H1 (cell line): Measurements from ENCODE around the gene B3GNT2. TPM values are rescaled to one million over a fixed set of nuclear protein-coding genes. Genes with fewer than 3 reads are reported as not detected.

ENCODE experiments used
- CTCF ChIA-PET: fragments of 300-600 bp; sonication (Branson Sonifier 250); formaldehyde crosslinking; loops from one replicate; lab custom pipeline; 2021; ENCODE audit not compliant: partially characterized antibody; lab: Charles Lee
- POLR2A ChIA-PET: fragments of 300-600 bp; sonication (Branson Sonifier 250); formaldehyde crosslinking; loops from one replicate; lab custom pipeline; 2021; ENCODE audit warnings: inconsistent platforms; ENCODE audit not compliant: partially characterized antibody; lab: Charles Lee
- DNase-seq, 2 experiments: peaks; one replicate each; pipeline versions ENCODE4 v3.0.0 to v3.0.0-alpha.2; 2010 to 2022; ENCODE audit warnings: low spot score in 2 of 2, low read depth in 1 of 2, mixed read lengths in 1 of 2
- FAIRE-seq: peaks from 2 replicates; lab custom pipeline; 2011; peaks lifted over from hg19 to GRCh38; lab: Jason Lieb, UNC
- H2AFZ ChIP-seq: 2 replicates; pipeline ENCODE4 v1.8.1; 2012; ENCODE audit warnings: low read length, inconsistent platforms
- H2AK5ac ChIP-seq: 2 replicates; pipeline ENCODE4 v1.6.1; 2013; ENCODE audit warnings: low read depth, low read length
- H2BK120ac ChIP-seq: replicated peaks from 2 replicates; pipeline ENCODE3; 2013; ENCODE audit warnings: low read depth, low read length, inconsistent platforms
- H2BK12ac ChIP-seq: 2 replicates; pipeline ENCODE4 v1.6.1; 2013; ENCODE audit warnings: low read depth, low read length
- H2BK15ac ChIP-seq: 2 replicates; pipeline ENCODE4 v1.6.1; 2013; ENCODE audit warnings: low read length
- H2BK20ac ChIP-seq: 2 replicates; pipeline ENCODE4 v1.6.1; 2013; ENCODE audit warnings: low read length
- H2BK5ac ChIP-seq: 2 replicates; pipeline ENCODE4 v1.6.1; 2013; ENCODE audit warnings: low read depth, low read length
- H3K14ac ChIP-seq: 2 replicates; pipeline ENCODE4 v1.6.1; 2013; ENCODE audit warnings: inconsistent platforms; ENCODE audit not compliant: insufficient read length
- H3K18ac ChIP-seq: 2 replicates; pipeline ENCODE4 v1.6.1; 2013; ENCODE audit warnings: low read length; ENCODE audit errors: extremely low read depth
- H3K23ac ChIP-seq: 2 replicates; pipeline ENCODE4 v1.6.1; 2013; ENCODE audit warnings: inconsistent platforms; ENCODE audit not compliant: insufficient read length
- H3K23me2 ChIP-seq: 2 replicates; pipeline ENCODE4 v1.6.1; 2013; ENCODE audit warnings: low read depth, low read length
- H3K27ac ChIP-seq: 2 replicates; pipeline ENCODE4 v1.6.1; 2011; ENCODE audit warnings: low read depth, low read length, inconsistent platforms
- H3K27me3 ChIP-seq, 4 experiments: replicated peaks in 1 of 4; 1 replicate in 1 of 4; 2 replicates in 3 of 4; pipeline versions ENCODE4 v1.6.1 to v1.8.1; 2011 to 2013; ENCODE audit warnings: low read length in 3 of 4, mild to moderate bottlenecking in 3 of 4, inconsistent platforms in 2 of 4, mixed read lengths in 2 of 4, moderate library complexity in 1 of 4; ENCODE audit not compliant: control insufficient read depth in 3 of 4, insufficient read depth in 3 of 4; ENCODE audit errors: extremely low read depth in 1 of 4
- H3K36me3 ChIP-seq, 4 experiments: 2 replicates each; pipeline versions ENCODE4 v1.6.1 to v1.8.1; 2011 to 2013; ENCODE audit warnings: mild to moderate bottlenecking in 4 of 4, low read length in 3 of 4, moderate library complexity in 2 of 4, control low read depth in 1 of 4, inconsistent platforms in 1 of 4; ENCODE audit not compliant: insufficient read depth in 4 of 4, control insufficient read depth in 2 of 4
- H3K4ac ChIP-seq: replicated peaks from 2 replicates; pipeline ENCODE3; 2013; ENCODE audit warnings: low read length, low read depth, mixed read lengths, inconsistent platforms; ENCODE audit not compliant: insufficient read length
- H3K4me1 ChIP-seq, 4 experiments: replicated peaks in 1 of 4; 1 replicate in 1 of 4; 2 replicates in 3 of 4; pipeline versions ENCODE4 v1.6.1 to v1.8.1; 2011 to 2013; ENCODE audit warnings: low read length in 3 of 4, inconsistent platforms in 2 of 4, mixed read lengths in 1 of 4; ENCODE audit not compliant: insufficient read depth in 4 of 4, control insufficient read depth in 3 of 4
- H3K4me2 ChIP-seq, 2 experiments: 2 replicates each; pipeline versions ENCODE4 v1.6.1 to v1.8.1; 2011 to 2013; ENCODE audit warnings: low read depth in 2 of 2, low read length in 2 of 2, control low read depth in 1 of 2, inconsistent platforms in 1 of 2, mild to moderate bottlenecking in 1 of 2; ENCODE audit not compliant: insufficient read depth in 1 of 2
- H3K4me3 ChIP-seq, 4 experiments: fragments of 200-600, 300-600 bp in 1 of 4; sonication (generic), shearing (Covaris generic), sonication (Bioruptor Twin) in 1 of 4; 2 replicates each; pipeline versions ENCODE4 v1.5.1 to v1.8.1; 2011 to 2016; ENCODE audit warnings: low read length in 4 of 4, low read depth in 3 of 4, control low read depth in 2 of 4, inconsistent platforms in 2 of 4, mild to moderate bottlenecking in 2 of 4, mixed read lengths in 1 of 4, moderate library complexity in 1 of 4; ENCODE audit not compliant: insufficient read depth in 2 of 4; ENCODE audit errors: extremely low read depth in 1 of 4
- H3K56ac ChIP-seq: replicated peaks from 2 replicates; pipeline ENCODE3; 2013; ENCODE audit warnings: low read depth, mild to moderate bottlenecking, mixed read lengths, low read length, inconsistent platforms; ENCODE audit not compliant: insufficient read length
- H3K79me1 ChIP-seq: 2 replicates; pipeline ENCODE4 v1.6.1; 2013; ENCODE audit warnings: low read depth, low read length, control low read depth
- H3K79me2 ChIP-seq, 2 experiments: 2 replicates each; pipeline versions ENCODE4 v1.6.1 to v1.8.1; 2012 to 2013; ENCODE audit warnings: low read length in 2 of 2, mild to moderate bottlenecking in 2 of 2, inconsistent platforms in 1 of 2; ENCODE audit not compliant: insufficient read depth in 2 of 2, control insufficient read depth in 1 of 2
- H3K9ac ChIP-seq, 4 experiments: replicated peaks in 1 of 4; 1 replicate in 1 of 4; 2 replicates in 3 of 4; pipeline versions ENCODE4 v1.6.1 to v1.8.1; 2011 to 2013; ENCODE audit warnings: low read depth in 3 of 4, low read length in 3 of 4, control low read depth in 2 of 4, mild to moderate bottlenecking in 2 of 4, moderate library complexity in 2 of 4, inconsistent platforms in 1 of 4; ENCODE audit errors: extremely low read depth in 1 of 4
- H3K9me3 ChIP-seq, 2 experiments: 2 replicates each; pipeline versions ENCODE4 v1.6.1 to v1.8.1; 2012 to 2013; ENCODE audit warnings: mild to moderate bottlenecking in 2 of 2, moderate library complexity in 2 of 2, control low read depth in 1 of 2, inconsistent platforms in 1 of 2, low read depth in 1 of 2, low read length in 1 of 2, mixed read lengths in 1 of 2; ENCODE audit not compliant: insufficient read depth in 2 of 2
- H4K20me1 ChIP-seq, 2 experiments: replicated peaks in 1 of 2; 2 replicates each; pipeline versions ENCODE3 to v1.8.1; 2011 to 2013; ENCODE audit warnings: inconsistent platforms in 2 of 2, low read length in 2 of 2, mild to moderate bottlenecking in 1 of 2; ENCODE audit not compliant: insufficient read depth in 2 of 2, control insufficient read depth in 1 of 2
- H4K5ac ChIP-seq: 2 replicates; pipeline ENCODE4 v1.6.1; 2013; ENCODE audit warnings: low read length, low read depth, mixed read lengths, inconsistent platforms; ENCODE audit not compliant: insufficient read length
- H4K8ac ChIP-seq: 2 replicates; pipeline ENCODE4 v1.8.0; 2013; ENCODE audit warnings: mild to moderate bottlenecking, moderate library complexity, low read length, inconsistent platforms; ENCODE audit not compliant: insufficient read depth; ENCODE audit errors: extremely low read depth
- H4K91ac ChIP-seq: replicated peaks from 2 replicates; pipeline ENCODE3; 2013; ENCODE audit warnings: low read length, mixed read lengths, inconsistent platforms; ENCODE audit not compliant: insufficient read length
- E2F6 ChIP-seq: IDR thresholded peaks from 2 replicates; pipeline ENCODE4 v1.6.1; 2012; ENCODE audit warnings: inconsistent platforms
- EP300 ChIP-seq, 2 experiments: IDR thresholded peaks; 1 replicate in 1 of 2; 2 replicates in 1 of 2; pipeline ENCODE4 v1.6.1; 2011 to 2012; ENCODE audit warnings: low read depth in 2 of 2, low read length in 2 of 2, mild to moderate bottlenecking in 2 of 2, borderline replicate concordance in 1 of 2, inconsistent platforms in 1 of 2, moderate library complexity in 1 of 2
- RNF2 ChIP-seq: fragments of 200-900, 300-1000 bp; sonication (generic); IDR thresholded peaks from 2 replicates; pipeline ENCODE4 v1.7.1; 2016; ENCODE audit warnings: borderline replicate concordance, low read depth, mild to moderate bottlenecking, antibody characterized with exemption, low read length; ENCODE audit not compliant: poor library complexity, severe bottlenecking; ENCODE audit errors: missing control alignments
- RXRA ChIP-seq: IDR thresholded peaks from 2 replicates; pipeline ENCODE4 v1.6.1; 2011; ENCODE audit warnings: low read depth, mild to moderate bottlenecking, low read length, moderate library complexity; ENCODE audit not compliant: insufficient read depth
- SAP30 ChIP-seq: fragments of 300-600 bp; sonication (generic); IDR thresholded peaks from 2 replicates; pipeline ENCODE4 v1.7.1; 2012; ENCODE audit warnings: low read length, moderate library complexity, mild to moderate bottlenecking, inconsistent platforms; ENCODE audit not compliant: insufficient read depth, insufficient replicate concordance
- SP4 ChIP-seq: IDR thresholded peaks from 2 replicates; pipeline ENCODE4 v1.6.1; 2012; ENCODE audit warnings: low read length, inconsistent platforms
- SUZ12 ChIP-seq: fragments of 200-600 bp; sonication (generic); IDR thresholded peaks from 2 replicates; pipeline ENCODE4 v1.6.1; 2012; ENCODE audit warnings: mild to moderate bottlenecking, inconsistent platforms, low read length, moderate library complexity, mixed read lengths
- TBP ChIP-seq: IDR thresholded peaks from 2 replicates; pipeline ENCODE4 v1.6.1; 2011; ENCODE audit warnings: low read depth, low read length, improper control_type of control experiment
- WGBS, 2 experiments: shearing (Covaris generic) in 1 of 2; methylation state at CpG; one replicate each; pipeline versions ENCODE4 v1.1.6 to v1.1.7; 2013 to 2015; ENCODE audit warnings: low lambda C conversion rate in 2 of 2, mixed read lengths in 2 of 2, inconsistent platforms in 1 of 2, low coverage in 1 of 2, missing lambda C conversion rate in 1 of 2; ENCODE audit not compliant: insufficient replicate concordance in 2 of 2, insufficient coverage in 1 of 2, insufficient read length in 1 of 2; ENCODE audit errors: extremely low coverage in 1 of 2, missing lambda C conversion rate in 1 of 2; 5-methylcytosine and 5-hydroxymethylcytosine counted together
- polyA plus RNA-seq, 7 experiments: library from polyadenylated mRNA; depleted of rRNA in 3 of 7; stranded (reverse) in 5 of 7; unstranded in 2 of 7; fragments of >200 nt in 5 of 7; fragments of 200-250 nt in 2 of 7; gene quantifications; 1 replicate in 5 of 7; 2 replicates in 1 of 7; 4 replicates in 1 of 7; pipeline versions ENCODE4 v1.2.1 to v1.2.3, GENCODE V29; 2011 to 2013; ENCODE audit warnings: missing spikeins in 2 of 7, mixed read lengths in 2 of 7
- total RNA-seq: library from RNA; stranded (reverse); fragmentation: NEBNext Ultra II Directional; extraction: Animal tissue kit (Norgen Biotek cat#: 25700); gene quantifications from 2 replicates; pipeline ENCODE4 v1.2.1, GENCODE V29; 2021

B3GNT2 gene
- total and polyA plus RNA-seq, 2 of the 8 experiments (the other 6 are each of a cell fraction or from before 2014, with no cell fraction given), result 20.1 to 40.8 TPM

GRCh38 chr2:62227386-62228075, 31.6 kb downstream of the B3GNT2 start:
- Histone ChIP-seq H3K23me2 (no peaks in the 10 kb centered on the region), H3K4me2 (no peak overlapping the region), H2BK12ac (no peak overlapping the region), H2BK120ac (no peak overlapping the region), H3K36me3 (peaks cover 3 to 33% (median 12%) of the 10 kb centered on the region in 4 experiments; a peak in 5 of 8 replicates), H3K27ac (no peak overlapping the region), H2BK20ac (no peak overlapping the region), H4K20me1 (peaks cover 0 to 3% of the 10 kb centered on the region in 2 experiments), H3K14ac (no peak overlapping the region), H3K18ac (no peak overlapping the region), H3K79me2 (peaks cover 4 to 42% of the 10 kb centered on the region in 2 experiments; a peak in 3 of 4 replicates), H3K23ac (no peak overlapping the region), H3K9ac (no peak overlapping the region), H2BK5ac (no peak overlapping the region), H4K5ac (no peak overlapping the region), H3K4me3 (no peak overlapping the region), H4K91ac (no peak overlapping the region), H2AK5ac (no peak overlapping the region), H2AFZ (no peak overlapping the region), H4K8ac (no peak overlapping the region), H3K56ac (no peak overlapping the region), H3K9me3 (no peaks in the 10 kb centered on the region), H2BK15ac (no peak overlapping the region), H3K79me1 (no peaks in the 10 kb centered on the region; the same call in 1 of the 2 replicates), H3K4me1 (no peaks in the 10 kb centered on the region), H3K27me3 (no peaks in the 10 kb centered on the region), H3K4ac (no peak overlapping the region)
- 89% methylated on average over 6 of the region's 6 CpGs; no CpG with 5 or more reads in 1 of the 2 experiments for WGBS, 2 experiments
- ChIA-PET POLR2A (interaction anchor here (0.7 to 1.2 kb wide), 3 partner anchors 91 to 1135 kb away, joined by 3 read pairs; no protein-coding TSS in a partner anchor), CTCF (interaction anchor here (1.1 to 1.3 kb wide), 2 partner anchors 70 to 73 kb away, joined by 3 to 4 read pairs; no protein-coding TSS in a partner anchor)
- FAIRE-seq (no peak), DNase-seq (peak in 1 of 2 experiments; percentile 29)
- TF ChIP-seq TBP (no peak), SP4 (no peak), EP300 (IDR thresholded peaks at IDR 0.05; ENCODE audit: borderline replicate concordance in 1 of 2, low read depth in 2 of 2, low read length in 2 of 2) (no peak), SUZ12 (no peak), RNF2 (no peak), SAP30 (no peak), E2F6 (no peak), RXRA (no peak)
